ENCODE data around the gene TMEM80.

The TMEM80 gene

DNA sequence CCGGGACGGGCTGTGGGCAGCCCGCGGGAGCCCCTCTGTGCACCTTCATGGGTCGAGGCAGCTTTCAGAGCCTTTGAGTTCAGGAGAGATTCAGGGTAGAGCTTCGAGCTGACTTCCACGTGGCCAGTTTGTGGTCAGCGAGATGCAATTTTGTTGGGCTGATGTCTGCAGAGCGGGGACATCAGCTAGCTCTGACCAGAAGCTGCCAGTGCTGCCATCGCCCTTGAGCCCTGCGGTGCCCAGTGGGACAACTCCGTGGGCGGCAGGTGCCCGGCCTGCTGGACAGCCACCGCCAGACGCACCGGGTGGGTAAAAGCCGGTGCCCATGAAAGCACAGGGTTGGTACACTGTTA lies 52.4 kb downstream of the TMEM80 start:
- no peak for DNase-seq

DNA sequence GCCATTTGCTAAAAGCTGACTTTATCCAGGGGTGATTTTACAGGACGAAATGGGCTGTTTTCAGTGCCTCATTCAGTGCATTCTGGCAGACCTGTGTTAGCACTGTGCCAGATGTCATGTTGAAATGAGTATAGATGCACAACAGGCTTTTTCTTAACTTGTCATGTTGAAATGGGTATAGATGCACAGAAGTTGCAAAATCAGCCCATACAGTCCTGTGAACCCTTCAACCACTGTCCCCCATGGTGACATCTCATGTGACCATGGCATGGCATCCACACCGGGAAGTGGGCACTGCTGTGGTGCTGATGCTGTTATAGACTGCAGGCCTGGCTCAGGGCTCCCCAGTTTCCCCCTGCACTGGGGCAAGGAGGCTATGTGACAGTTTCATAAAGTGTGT lies 54.1 kb downstream of the TMEM80 start:
- no peak for DNase-seq
